ENCODE measurements around the gene HEG1.

DNA sequence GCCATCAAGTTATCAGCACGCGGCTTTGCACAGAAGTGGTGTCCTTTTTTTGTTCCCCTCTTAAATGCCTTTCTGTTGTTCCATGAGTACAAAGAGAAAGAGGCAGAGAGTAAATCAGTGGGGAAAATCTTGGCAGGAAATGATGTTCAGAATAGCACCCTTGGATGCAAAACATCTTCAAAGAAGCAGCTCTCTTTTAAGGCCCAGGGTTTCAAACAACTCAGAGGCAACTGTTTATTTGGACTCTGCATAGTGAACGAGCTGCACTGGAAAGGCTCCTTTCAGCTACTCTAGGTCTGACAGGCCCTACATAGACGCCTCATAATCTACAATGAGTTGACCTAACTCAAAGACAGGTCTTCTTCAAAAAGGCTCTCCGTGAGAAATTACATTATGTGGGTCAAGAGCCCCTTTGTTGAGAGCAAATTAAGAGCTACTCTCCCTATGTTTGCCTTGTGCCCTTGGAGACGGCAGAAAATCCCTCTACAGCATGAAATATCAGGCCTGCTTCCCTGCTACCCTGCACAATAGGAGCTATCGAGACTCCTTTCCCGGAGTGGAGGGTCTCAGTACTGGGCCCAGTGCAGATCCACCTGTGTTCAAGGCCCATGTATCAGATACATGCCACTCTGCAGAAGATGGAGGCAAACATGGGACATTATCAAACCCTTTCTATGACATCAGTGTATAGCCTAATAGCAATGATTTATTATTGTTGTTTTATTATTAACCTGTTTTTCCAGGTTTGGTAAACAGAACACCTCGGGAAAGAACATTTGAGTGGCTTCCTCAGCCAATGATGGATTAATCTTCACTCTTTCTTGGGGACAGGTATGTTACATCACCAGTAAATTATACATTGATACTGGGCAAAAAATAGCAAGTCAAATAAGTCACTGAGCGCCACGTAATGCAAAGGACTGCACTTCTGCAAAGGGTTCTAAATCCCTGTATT lies 53.1 kb downstream of the HEG1 start:
- TF ChIP-seq POLR2A (IDR thresholded peaks at IDR 0.05; ENCODE audit: low read depth, low read length): no peak
- TF ChIP-seq, protein P1, sequence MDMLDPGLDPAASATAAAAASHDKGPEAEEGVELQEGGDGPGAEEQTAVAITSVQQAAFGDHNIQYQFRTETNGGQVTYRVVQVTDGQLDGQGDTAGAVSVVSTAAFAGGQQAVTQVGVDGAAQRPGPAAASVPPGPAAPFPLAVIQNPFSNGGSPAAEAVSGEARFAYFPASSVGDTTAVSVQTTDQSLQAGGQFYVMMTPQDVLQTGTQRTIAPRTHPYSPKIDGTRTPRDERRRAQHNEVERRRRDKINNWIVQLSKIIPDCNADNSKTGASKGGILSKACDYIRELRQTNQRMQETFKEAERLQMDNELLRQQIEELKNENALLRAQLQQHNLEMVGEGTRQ (IDR thresholded peaks at IDR 0.05; ENCODE audit: low read depth, low read length): no peak
- TF ChIP-seq, protein P2, sequence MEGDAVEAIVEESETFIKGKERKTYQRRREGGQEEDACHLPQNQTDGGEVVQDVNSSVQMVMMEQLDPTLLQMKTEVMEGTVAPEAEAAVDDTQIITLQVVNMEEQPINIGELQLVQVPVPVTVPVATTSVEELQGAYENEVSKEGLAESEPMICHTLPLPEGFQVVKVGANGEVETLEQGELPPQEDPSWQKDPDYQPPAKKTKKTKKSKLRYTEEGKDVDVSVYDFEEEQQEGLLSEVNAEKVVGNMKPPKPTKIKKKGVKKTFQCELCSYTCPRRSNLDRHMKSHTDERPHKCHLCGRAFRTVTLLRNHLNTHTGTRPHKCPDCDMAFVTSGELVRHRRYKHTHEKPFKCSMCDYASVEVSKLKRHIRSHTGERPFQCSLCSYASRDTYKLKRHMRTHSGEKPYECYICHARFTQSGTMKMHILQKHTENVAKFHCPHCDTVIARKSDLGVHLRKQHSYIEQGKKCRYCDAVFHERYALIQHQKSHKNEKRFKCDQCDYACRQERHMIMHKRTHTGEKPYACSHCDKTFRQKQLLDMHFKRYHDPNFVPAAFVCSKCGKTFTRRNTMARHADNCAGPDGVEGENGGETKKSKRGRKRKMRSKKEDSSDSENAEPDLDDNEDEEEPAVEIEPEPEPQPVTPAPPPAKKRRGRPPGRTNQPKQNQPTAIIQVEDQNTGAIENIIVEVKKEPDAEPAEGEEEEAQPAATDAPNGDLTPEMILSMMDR (conservative IDR thresholded peaks at IDR 0.05; ENCODE audit: low read depth, low read length): no peak
- TF ChIP-seq RFX5 (IDR thresholded peaks at IDR 0.05; ENCODE audit: low read depth, low read length): no peak
- TF ChIP-seq BHLHE40 (IDR thresholded peaks at IDR 0.05; ENCODE audit: low read depth, low read length): no peak
- no peak for TF ChIP-seq RAD21 (IDR thresholded peaks at IDR 0.05; ENCODE audit: low read length)
- no peak for TF ChIP-seq MAFK (IDR thresholded peaks at IDR 0.05; ENCODE audit: low read depth, low read length)
- TF ChIP-seq MXI1 (IDR thresholded peaks at IDR 0.05; ENCODE audit: borderline replicate concordance, low read depth, low read length): no peak
- TF ChIP-seq FOS (IDR thresholded peaks at IDR 0.05; ENCODE audit: low read depth, low read length): no peak
- no peak for TF ChIP-seq MAZ (IDR thresholded peaks at IDR 0.05; ENCODE audit: borderline replicate concordance, low read depth, low read length)
- TF ChIP-seq CEBPB (IDR thresholded peaks at IDR 0.05; ENCODE audit: low read depth, low read length): no peak
- TF ChIP-seq, protein P3, sequence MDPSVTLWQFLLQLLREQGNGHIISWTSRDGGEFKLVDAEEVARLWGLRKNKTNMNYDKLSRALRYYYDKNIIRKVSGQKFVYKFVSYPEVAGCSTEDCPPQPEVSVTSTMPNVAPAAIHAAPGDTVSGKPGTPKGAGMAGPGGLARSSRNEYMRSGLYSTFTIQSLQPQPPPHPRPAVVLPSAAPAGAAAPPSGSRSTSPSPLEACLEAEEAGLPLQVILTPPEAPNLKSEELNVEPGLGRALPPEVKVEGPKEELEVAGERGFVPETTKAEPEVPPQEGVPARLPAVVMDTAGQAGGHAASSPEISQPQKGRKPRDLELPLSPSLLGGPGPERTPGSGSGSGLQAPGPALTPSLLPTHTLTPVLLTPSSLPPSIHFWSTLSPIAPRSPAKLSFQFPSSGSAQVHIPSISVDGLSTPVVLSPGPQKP (IDR thresholded peaks at IDR 0.05; ENCODE audit: borderline replicate concordance, low read depth, low read length): no peak
